Measurements from ENCODE around the gene OR6J1. TPM values are rescaled to one million over a fixed set of nuclear protein-coding genes. Genes with fewer than 3 reads are reported as not detected.
A peak's percentile ranks its signal among the peaks of the same experiment; 100 is the strongest.
"Not testable (repeated sequence)": the region's sequence is repeated elsewhere in the genome, so short reads cannot be mapped to it uniquely, and the experiment has no call there.

OR6J1 gene
- total RNA-seq, 1 experiment from 2014 or later: not detected

DNA sequence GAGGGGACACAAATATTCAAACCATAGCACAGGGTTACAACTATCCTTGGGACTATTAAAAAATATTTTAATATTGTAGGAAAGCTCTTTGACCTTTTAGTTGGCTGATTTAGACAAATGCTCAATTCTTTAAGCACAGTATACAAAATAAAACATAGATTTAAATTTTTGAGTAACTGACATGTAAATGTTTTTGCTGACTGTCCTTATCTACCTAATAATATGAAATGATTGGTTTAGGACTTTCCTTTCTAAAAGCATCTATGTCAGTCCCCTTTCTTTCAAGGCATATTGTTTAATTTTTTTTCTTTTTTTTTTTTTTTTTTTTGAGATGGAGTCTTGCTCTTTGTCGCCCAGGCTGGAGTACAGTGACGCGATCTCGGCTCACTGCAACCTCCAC is 16.5 kb upstream of the OR6J1 start:
- Histone ChIP-seq H3K9me3 (replicated peaks) (no peaks in the 10 kb centered on the region), H3K27ac (no peak overlapping the region)

DNA sequence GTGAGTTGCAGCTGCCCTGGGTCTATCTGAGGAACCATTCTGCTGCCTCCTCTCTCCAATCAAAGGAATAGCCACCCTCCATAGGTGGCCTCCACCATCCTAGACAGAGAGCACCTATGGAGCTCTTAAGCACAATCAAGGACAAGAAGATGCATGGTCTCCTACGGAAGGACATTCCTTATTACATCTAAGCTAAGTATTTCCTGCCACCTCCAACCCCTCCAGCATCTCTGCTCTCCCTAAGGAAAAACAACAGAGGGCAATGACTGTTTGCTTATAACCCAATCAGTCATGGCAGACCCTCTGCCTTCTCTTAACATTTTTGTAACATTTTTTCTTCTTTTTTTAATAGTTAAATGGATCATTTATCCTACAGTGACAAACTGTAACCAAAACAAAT is 14.8 kb upstream of the OR6J1 start:
- Histone ChIP-seq H3K27ac (no peak overlapping the region), H3K9me3 (replicated peaks) (no peaks in the 10 kb centered on the region), H3K36me3 (no peaks in the 10 kb centered on the region), H3K4me3 (no peak overlapping the region), H3K27me3 (no peaks in the 10 kb centered on the region), H3K4me1 (peaks cover 15% of the 10 kb centered on the region)
- no peak for DNase-seq

More for the DNA sequence above, 16.5 kb upstream of the OR6J1 start:
- Histone ChIP-seq H3K4me1 (peaks cover 15% of the 10 kb centered on the region), H3K4me3 (no peak overlapping the region), H3K27me3 (no peaks in the 10 kb centered on the region), H3K36me3 (no peaks in the 10 kb centered on the region)
- DNase-seq: no peak

DNA sequence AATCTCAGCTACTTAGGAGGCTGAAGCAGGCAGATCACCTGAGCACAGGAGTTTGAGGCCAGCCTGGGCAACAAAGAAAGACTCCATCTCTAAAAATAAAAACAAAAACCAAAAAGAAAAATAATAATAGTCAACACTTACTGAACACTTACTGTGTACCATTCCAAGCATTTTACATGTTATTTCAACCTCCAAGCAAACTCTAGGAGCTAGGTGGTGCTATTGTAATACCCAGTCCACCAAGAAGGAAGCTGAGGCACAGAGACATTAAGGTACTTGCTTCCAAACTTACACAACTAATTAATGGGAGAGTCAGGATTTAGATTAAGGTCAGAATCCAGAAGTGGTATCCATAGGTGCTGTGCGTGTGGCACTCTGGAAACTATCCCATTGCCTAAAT is 13.7 kb upstream of the OR6J1 start:
- Histone ChIP-seq H3K36me3 (no peaks in the 10 kb centered on the region), H3K27me3 (no peaks in the 10 kb centered on the region), H3K27ac (no peak overlapping the region), H3K9me3 (replicated peaks) (no peaks in the 10 kb centered on the region), H3K4me3 (no peak overlapping the region), H3K4me1 (peaks cover 15% of the 10 kb centered on the region)
- peak in 1 of 2 experiments; percentile 53 for DNase-seq

- Histone ChIP-seq H3K4me1 (peaks cover 15% of the 10 kb centered on the region), H3K36me3 (no peaks in the 10 kb centered on the region), H3K27me3 (no peaks in the 10 kb centered on the region), H3K4me3 (no peak overlapping the region), H3K27ac (no peak overlapping the region), H3K9me3 (replicated peaks) (no peaks in the 10 kb centered on the region)
- DNase-seq: peak; percentile 49 to 56
Observed at GRCh38 chr14:22656945-22657731, 13.0 kb upstream of the OR6J1 start.

DNA sequence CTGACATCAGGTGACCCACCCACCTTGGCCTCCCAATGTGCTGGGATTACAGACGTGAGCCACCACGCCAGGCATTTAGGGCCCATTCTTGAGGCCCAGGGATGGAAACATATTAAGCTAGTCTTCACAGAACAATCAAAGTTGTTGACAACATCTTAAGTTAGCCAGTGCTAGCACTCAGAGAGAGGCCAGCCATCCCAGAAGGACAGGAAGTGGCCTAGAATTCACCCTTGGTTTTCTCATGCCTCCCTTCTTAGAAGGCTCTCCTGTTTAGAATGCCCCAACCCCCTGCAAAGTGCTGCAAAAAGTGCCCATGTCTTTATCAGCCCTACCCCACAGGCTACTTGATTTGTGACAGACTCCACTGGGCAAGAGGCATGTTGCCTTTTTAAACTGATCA is 12.1 kb upstream of the OR6J1 start:
- Histone ChIP-seq H3K9me3 (replicated peaks) (no peaks in the 10 kb centered on the region), H3K27me3 (no peaks in the 10 kb centered on the region), H3K4me3 (no peak overlapping the region), H3K27ac (no peak overlapping the region), H3K36me3 (no peaks in the 10 kb centered on the region), H3K4me1 (peaks cover 15% of the 10 kb centered on the region)
- no peak for DNase-seq

DNA sequence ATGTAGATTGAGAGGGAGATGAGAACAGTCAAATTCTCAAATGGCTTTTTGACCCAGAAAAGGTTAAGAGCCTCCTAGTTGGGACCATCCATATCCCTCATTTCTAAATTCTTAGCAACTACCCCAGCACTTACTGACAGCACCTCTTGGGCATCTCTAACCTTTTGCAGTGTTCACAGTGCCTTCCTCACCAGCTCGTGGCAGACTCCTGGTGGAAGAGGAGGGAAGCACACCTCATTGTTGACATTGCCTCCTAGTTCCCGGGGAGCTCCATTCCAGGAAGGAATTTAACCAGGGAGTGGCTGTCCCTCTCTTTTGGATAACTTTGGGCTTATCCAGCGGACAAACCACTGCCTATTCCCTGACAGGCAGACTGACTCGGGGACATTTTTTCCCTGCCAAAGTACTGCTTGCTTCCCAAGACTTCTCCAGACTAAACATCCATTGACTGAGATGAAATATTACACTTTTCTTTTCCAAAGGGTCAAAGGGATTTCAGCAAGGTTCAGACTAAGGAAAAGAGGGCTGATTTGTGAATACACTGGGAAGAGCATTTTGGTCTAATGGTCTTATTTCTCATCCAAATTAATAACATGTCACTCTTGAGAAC is 9.0 kb upstream of the OR6J1 start:
- no peak overlapping the region for H3K4me3 ChIP-seq
- H3K36me3 ChIP-seq: no peaks in the 10 kb centered on the region
- peaks cover 12% of the 10 kb centered on the region for H3K4me1 ChIP-seq
- H3K9me3 ChIP-seq (replicated peaks): no peaks in the 10 kb centered on the region
- DNase-seq: peak; percentile 79 to 91
- no peaks in the 10 kb centered on the region for H3K27me3 ChIP-seq
- no peak overlapping the region for H3K27ac ChIP-seq

DNA sequence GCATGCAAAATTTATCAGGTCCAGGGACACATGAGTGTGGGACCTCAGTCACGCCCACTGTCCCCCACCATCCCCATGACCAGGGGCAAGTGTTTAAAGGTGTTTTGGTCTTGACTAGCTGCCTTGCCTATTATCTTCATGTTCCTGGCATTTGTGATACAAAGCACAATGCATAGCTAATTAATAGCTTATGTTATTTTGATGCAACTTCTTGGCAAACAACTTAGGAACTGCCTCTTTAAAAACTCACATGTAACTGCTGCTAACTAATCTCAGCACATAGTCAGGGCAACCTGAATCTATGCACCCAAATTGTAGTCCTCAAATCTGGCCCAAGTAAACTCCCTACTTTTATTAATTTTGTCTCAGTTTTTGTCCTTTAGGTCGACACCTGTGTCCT is 7.4 kb upstream of the OR6J1 start:
- no peaks in the 10 kb centered on the region for H3K36me3 ChIP-seq
- peaks cover 4% of the 10 kb centered on the region; the same call in 1 of the 2 replicates for H3K4me1 ChIP-seq
- H3K27ac ChIP-seq: no peak overlapping the region
- no peak overlapping the region for H3K4me3 ChIP-seq
- H3K27me3 ChIP-seq: no peaks in the 10 kb centered on the region
- no peaks in the 10 kb centered on the region for H3K9me3 ChIP-seq (replicated peaks)
- DNase-seq: no peak

DNA sequence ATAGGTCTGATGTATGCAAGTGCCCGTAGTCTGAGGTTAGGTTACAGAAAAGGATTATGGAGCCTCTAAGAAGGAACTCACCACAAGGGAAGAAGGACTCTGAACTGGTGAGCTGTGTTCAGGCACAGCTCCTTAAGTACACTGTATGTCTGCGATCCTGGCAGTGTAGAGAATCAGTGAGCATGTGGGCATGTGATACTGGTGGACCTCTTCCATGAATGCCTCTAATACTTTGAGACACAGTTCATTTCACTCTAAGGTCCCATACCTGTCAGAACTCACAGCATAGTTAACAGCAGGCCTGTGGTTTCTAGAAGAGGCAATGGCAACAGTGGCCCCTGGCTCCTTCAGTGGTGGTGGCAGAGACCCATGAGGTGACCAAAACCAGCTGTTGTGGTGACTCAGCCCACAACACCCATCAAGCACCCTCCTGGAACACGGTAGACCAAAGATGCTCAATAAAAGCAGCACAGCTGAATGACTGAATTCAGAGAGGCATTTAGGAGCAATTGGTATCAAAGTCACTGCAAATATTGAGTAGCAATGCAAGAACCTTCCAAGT is 6.9 kb upstream of the OR6J1 start:
- H3K27ac ChIP-seq: no peak overlapping the region

GRCh38 chr14:22650046-22650739 is 6.0 kb upstream of the OR6J1 start:
- no peak for DNase-seq
- Histone ChIP-seq H3K4me3 (no peak overlapping the region), H3K9me3 (replicated peaks) (no peaks in the 10 kb centered on the region), H3K27me3 (no peaks in the 10 kb centered on the region), H3K4me1 (peaks cover 4% of the 10 kb centered on the region; the same call in 1 of the 2 replicates), H3K27ac (no peak overlapping the region), H3K36me3 (no peaks in the 10 kb centered on the region)

More for the DNA sequence above, 6.9 kb upstream of the OR6J1 start:
- peak; percentile 41 to 44 for DNase-seq
- Histone ChIP-seq H3K27me3 (no peaks in the 10 kb centered on the region), H3K9me3 (replicated peaks) (no peaks in the 10 kb centered on the region), H3K4me1 (peaks cover 4% of the 10 kb centered on the region; the same call in 1 of the 2 replicates), H3K4me3 (no peak overlapping the region), H3K36me3 (no peaks in the 10 kb centered on the region)

DNA sequence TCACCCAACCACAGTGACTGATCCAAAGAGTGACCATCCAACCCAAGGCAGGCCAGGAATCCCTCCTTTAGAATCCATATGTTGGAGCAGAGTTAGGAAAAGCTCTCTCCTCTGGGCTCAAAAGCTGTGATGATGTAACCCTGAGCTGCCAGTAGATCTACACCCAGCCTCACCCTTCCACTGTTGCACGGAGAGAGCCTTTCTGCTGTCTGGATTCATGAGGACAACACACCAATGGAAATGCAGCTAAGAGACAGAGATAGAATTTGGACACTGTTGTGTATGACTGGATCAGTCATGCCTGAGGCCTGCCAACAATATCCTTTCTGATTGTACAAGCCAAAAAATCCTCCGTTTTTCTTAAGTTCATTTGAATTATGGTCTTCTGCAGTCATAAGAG is 4.4 kb upstream of the OR6J1 start:
- Histone ChIP-seq H3K27ac (no peak overlapping the region), H3K4me3 (no peak overlapping the region), H3K9me3 (replicated peaks) (no peaks in the 10 kb centered on the region), H3K36me3 (no peaks in the 10 kb centered on the region), H3K4me1 (peaks cover 7% of the 10 kb centered on the region; the same call in 1 of the 2 replicates), H3K27me3 (no peaks in the 10 kb centered on the region)
- no peak for DNase-seq

DNA sequence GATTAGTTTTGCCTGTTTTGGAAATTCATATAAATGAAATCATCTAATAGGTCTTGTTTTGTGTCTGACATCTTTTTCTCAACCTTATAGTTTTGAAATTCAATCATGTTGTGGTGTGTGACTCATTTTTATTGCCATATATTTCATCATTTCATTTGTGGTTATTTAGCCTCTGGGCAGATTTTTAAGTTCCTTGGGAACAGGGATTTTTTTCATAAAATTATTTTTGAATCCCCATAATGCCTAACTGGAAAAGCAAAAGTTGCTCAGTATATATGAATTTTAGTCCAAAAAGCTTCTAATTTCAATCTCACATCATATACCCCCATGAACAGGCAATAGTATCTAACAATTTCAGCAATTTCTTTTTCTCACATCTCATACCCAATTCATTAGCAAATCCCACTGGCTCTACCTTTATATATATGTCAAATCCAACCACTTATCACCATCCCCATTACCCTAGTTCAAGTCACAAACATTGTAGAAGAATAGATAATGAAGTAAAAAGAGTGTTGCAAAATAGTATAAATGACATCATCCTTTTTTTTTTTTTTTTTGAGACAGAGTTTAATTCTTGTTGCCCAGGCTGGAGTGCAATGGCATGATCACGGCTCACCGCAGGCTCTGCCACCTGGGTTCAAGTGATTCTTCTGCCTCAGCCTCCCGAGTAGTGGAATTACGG is 2.6 kb upstream of the OR6J1 start:
- Histone ChIP-seq H3K27ac (no peak overlapping the region), H3K4me3 (no peak overlapping the region), H3K36me3 (no peaks in the 10 kb centered on the region), H3K4me1 (peaks cover 7% of the 10 kb centered on the region; the same call in 1 of the 2 replicates), H3K27me3 (no peaks in the 10 kb centered on the region), H3K9me3 (replicated peaks) (no peaks in the 10 kb centered on the region)
- no peak for DNase-seq

- no peak for DNase-seq
- Histone ChIP-seq H3K27ac (no peak overlapping the region), H3K4me1 (peaks cover 2% of the 10 kb centered on the region; the same call in 1 of the 2 replicates), H3K4me3 (no peak overlapping the region), H3K36me3 (no peaks in the 10 kb centered on the region), H3K9me3 (replicated peaks) (no peaks in the 10 kb centered on the region), H3K27me3 (no peaks in the 10 kb centered on the region)
Observed at GRCh38 chr14:22641846-22642245, 2.3 kb downstream of the OR6J1 start.

GRCh38 chr14:22640192-22640591 is 4.0 kb downstream of the OR6J1 start:
- no peak overlapping the region for H3K27ac ChIP-seq
- peaks cover 2% of the 10 kb centered on the region; the same call in 1 of the 2 replicates for H3K4me1 ChIP-seq

GRCh38 chr14:22635980-22636379 is 8.2 kb downstream of the OR6J1 start:
- DNase-seq; H3K27me3 ChIP-seq; H3K9me3 ChIP-seq (replicated peaks); H3K27ac ChIP-seq; H3K4me3 ChIP-seq; H3K4me1 ChIP-seq; H3K36me3 ChIP-seq: not testable (repeated sequence)

More at GRCh38 chr14:22640192-22640591, 4.0 kb downstream of the OR6J1 start:
- Histone ChIP-seq H3K27me3 (no peaks in the 10 kb centered on the region), H3K9me3 (replicated peaks) (peaks cover 6% of the 10 kb centered on the region; the same call in 1 of the 2 replicates), H3K4me3 (no peak overlapping the region), H3K36me3 (no peaks in the 10 kb centered on the region)
- no peak for DNase-seq

Measured in SJCRH30 (cell line).